LNCAP (cell line): ENCODE data around the gene RGS14.

Experiments used
- CTCF ChIP-seq: fragments of 450-650 bp; IDR thresholded peaks from 2 replicates; pipeline ENCODE4 v1.5.1; 2017; ENCODE audit warnings: mild to moderate bottlenecking

RGS14 gene

GRCh38 chr5:177396078-177396477, 38.4 kb downstream of the RGS14 start:
- TF ChIP-seq CTCF: no peak

- TF ChIP-seq CTCF: no peak
Measured at GRCh38 chr5:177396807-177397206, 39.1 kb downstream of the RGS14 start.

GRCh38 chr5:177397875-177398390, 40.2 kb downstream of the RGS14 start:
- no peak for TF ChIP-seq CTCF

- no peak for TF ChIP-seq CTCF
Measured at GRCh38 chr5:177399997-177400868, 42.5 kb downstream of the RGS14 start, which contains the start of gene PFN3. Gene PFN3, minus strand, starts transcription at chr5:177400661. Its CDS starts 85 bp downstream, at chr5:177400576.

GRCh38 chr5:177402271-177403043, 44.7 kb downstream of the RGS14 start:
- TF ChIP-seq CTCF: peak; percentile 51

GRCh38 chr5:177403102-177403791, 45.5 kb downstream of the RGS14 start:
- TF ChIP-seq CTCF: no peak
